GM19240 (cell line): ENCODE data around the gene SFT2D1.
"Not testable (repeated sequence)": the region's sequence is repeated elsewhere in the genome, so short reads cannot be mapped to it uniquely, and the experiment has no call there.

Source experiments
- DNase-seq: peaks from one replicate; pipeline ENCODE4 v3.0.0; 2011; ENCODE audit warnings: low spot score; ENCODE audit not compliant: insufficient read length

SFT2D1 gene

GRCh38 chr6:166364456-166364855 lies 22.1 kb upstream of the SFT2D1 start:
- DNase-seq, result no peak

GRCh38 chr6:166362427-166362826 lies 20.1 kb upstream of the SFT2D1 start:
- not testable (repeated sequence) for DNase-seq

- DNase-seq, result no peak
Measured at GRCh38 chr6:166361077-166361429, 18.7 kb upstream of the SFT2D1 start.

DNA sequence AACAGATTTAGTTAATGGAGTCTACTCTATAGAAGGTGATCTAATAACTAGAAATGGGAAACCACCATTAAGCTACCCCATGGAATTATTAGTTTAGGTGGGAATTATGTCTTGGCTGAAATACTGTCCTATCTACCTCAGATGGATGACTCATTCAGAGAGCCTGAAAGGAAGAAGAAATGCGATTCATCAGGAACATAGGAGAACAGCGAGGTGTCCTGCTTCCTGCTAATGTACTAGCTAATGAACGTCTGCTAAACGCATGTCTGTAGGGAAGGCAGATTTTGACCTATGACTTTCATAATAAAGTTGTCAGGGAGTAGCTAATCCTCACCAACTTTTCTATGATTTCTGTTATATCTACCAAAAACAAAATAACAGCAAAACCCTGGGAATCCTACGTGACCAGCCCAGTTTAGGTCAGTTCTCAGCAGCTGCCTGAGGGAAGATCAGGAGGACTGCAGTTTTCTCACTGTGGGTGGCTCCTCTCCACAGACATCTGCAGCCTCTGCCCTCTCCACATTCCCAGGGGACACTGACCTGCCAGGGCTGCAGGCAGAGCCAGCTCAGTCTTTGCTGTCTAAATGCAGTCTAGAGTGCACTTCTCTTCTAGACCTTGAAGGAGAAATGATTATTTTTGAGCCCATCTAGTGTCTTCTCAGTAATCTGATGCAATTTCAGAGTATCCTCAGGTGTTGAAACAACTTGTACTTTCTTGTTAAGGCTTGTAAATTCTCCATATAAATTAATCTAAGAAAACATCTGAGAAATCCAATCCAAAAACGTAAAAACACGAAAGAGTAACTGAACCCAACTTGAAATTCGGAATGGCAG lies 18.1 kb upstream of the SFT2D1 start:
- no peak for DNase-seq

DNA sequence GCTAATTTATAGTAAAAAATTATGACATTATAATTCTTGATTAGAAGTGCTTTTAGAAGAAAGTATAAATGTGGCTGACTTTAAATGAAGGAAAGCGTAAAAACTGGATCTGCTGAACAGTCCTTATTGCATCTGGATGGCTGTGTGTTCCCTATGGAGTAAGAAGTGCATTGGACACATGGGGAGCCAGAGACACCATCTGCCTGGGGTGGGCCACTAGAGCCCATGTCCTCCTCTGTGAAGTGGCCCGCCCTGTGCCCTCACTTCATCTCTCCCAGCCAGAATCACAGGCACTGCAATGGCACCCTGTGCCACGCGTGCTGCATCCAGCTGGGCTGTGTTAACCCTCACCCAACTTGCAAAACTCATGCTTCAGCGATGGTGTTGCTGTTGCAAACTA lies 13.2 kb upstream of the SFT2D1 start:
- no peak for DNase-seq

GRCh38 chr6:166354965-166355364 lies 12.6 kb upstream of the SFT2D1 start:
- DNase-seq, result no peak

DNA sequence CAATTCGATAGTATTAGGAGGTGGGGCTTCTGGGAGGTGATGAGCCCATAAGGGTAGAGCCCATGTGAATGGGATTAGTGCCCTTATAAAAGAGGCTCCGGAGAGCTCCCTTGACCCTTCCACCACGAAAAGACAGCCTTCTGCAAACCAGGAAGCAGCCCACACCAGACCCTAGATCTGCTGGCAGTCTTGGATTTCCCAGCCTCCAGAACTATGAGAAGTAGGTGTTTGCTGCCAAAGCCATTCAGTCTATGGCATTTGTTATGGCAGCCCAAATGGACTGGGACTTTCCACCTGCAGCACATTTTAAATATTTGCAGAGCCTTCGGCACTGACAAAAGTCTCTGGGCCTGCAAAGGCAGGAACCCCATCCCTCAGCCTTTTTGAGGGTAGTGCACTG lies 11.8 kb upstream of the SFT2D1 start:
- no peak for DNase-seq

DNA sequence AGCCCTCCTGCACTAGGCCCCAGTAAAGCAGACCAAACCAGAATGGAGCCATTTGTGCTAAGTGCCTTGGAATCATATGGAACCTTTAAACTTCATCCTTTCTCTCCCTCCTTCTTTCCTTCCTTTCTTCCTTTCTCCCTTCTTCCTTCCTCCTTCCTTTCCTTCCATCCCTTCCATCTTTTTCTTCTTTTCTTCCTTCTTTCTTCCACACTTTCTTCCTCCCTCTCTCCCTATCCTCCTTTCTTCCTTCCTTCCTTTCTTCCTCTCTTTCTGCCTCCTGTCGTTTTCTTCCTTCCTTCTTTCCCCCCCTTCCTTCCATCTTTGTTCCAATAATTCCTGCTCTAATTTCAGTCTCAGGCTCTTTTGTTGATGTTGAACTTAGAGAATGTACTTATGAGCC lies 11.2 kb upstream of the SFT2D1 start:
- DNase-seq, result no peak

GRCh38 chr6:166352923-166353322 lies 10.6 kb upstream of the SFT2D1 start:
- DNase-seq, result no peak

GRCh38 chr6:166351715-166352285 lies 9.5 kb upstream of the SFT2D1 start:
- peak; percentile 50 for DNase-seq

DNA sequence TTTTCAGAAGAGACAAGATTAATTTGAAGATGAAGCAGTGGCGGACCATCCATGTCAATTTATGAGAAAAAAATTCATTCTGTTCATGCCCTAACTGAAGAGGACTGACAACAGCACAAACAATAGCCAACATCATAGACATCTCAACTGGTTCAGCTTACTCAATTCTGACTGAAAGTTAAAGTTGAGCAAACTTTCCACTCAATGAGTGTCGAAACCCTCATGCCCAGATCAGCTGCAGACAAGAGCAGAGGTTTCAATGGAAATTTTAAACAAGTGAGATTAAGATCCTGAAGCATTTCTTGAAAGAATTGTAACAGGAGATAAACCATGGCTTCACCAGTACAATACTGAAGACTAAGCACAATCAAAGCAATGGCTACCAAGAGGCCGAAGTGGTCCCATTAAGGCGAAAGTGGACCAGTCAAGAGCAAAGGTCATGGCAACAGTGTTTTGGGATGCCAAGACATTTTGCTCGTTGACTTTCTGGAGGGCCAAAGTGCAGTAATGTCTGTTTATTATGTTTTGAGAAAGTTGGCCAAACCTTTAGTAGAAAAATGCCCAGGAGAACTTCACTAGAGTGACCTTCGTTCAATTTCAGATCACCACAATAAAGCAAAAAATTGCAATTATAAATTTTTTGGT lies 6.1 kb upstream of the SFT2D1 start:
- no peak for DNase-seq

DNA sequence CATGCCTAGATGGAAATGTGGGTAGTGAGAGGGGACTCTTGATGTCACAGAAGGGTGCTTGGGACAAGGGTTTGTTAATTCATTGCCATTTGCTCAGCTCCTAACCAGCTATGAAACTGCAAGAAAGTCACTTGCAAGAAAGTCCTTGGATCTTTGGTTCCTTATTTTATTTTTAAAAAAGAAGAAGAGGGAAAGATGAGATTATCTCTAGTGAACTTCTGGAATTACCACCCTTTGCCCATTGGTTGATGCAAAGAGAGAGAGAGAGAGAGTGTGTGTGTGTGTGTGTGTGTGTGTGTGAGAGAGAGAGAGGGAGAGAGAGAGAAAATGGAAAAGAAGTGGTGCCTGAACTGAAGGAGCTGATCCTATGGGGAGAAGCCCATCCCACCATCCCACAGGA lies 4.6 kb upstream of the SFT2D1 start:
- no peak for DNase-seq

DNA sequence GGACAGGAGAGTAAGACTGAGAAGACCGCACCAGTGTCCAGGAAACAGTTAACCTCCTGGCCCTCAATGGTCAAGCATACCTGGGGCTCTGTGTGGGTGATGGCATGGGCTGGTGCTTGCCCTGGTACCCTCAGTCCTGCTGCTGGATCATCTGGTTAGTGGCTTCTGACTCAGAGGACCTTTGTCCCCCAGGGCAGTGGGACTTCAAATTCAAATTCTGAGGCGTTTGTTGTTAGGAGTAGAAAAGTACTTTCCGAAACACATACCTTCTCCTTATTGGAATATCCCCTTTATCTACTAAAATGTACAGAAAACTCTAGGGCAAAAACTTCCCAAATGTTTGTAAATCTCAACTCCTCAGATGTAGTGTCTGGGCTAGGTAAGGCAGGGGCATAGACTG lies 4.1 kb upstream of the SFT2D1 start:
- DNase-seq, result no peak

GRCh38 chr6:166345672-166346071 lies 3.3 kb upstream of the SFT2D1 start:
- DNase-seq, result not testable (repeated sequence)

GRCh38 chr6:166344921-166345320 lies 2.6 kb upstream of the SFT2D1 start:
- DNase-seq, result not testable (repeated sequence)

GRCh38 chr6:166344240-166344639 lies 1.9 kb upstream of the SFT2D1 start:
- no peak for DNase-seq

DNA sequence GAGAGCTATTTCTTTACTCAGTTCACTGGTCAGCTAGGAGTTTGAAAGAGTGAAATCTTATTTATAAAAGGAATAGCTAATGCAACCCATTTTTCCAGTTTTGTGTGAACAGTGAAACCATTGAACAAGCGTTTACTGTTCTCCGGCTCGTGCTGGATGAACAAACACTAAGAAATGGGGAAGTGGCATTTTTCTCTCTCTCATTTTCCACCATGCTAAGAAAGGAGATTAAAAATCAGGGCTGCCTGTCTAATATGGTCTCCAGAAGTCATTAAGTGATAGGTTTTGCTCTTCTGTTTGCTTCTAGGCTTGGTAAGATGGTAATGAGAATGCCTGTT lies 774 bp upstream of the SFT2D1 start:
- no peak for DNase-seq

DNA sequence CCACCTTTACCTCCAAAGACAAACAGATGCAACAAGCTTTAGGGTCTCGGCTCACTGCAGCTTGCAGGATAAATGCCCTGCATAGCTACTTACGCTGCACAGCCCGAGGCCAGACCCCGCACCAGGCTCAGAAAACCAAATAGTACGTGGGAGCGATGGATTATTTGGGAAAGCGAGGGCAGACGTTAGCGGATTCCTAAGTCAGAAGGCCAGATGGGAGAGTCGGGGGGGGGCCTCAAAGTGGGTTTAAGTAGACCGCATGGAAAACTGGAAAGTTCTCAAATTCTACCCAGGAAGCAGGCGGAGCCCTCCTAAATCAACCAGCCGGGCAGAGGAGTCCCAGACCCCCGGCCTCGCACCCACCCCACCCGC lies 382 bp downstream of the SFT2D1 start:
- no peak for DNase-seq

GRCh38 chr6:166341464-166341863 lies 881 bp downstream of the SFT2D1 start:
- DNase-seq, result no peak

- DNase-seq, result no peak
Measured at GRCh38 chr6:166338854-166339253, 3.5 kb downstream of the SFT2D1 start.

GRCh38 chr6:166336847-166337246 lies 5.5 kb downstream of the SFT2D1 start:
- no peak for DNase-seq

GRCh38 chr6:166335378-166336302 lies 6.7 kb downstream of the SFT2D1 start:
- no peak for DNase-seq
